Erythroblast (primary cell): ENCODE results near the gene TBC1D30.

ENCODE experiments used
- GATA1 ChIP-seq: IDR thresholded peaks from 2 replicates; pipeline ENCODE4 v1.6.1; 2011; ENCODE audit warnings: low read depth, mild to moderate bottlenecking, control low read depth, low read length, moderate library complexity
- POLR2A ChIP-seq: IDR thresholded peaks from 2 replicates; pipeline ENCODE4 v1.6.1; 2011; ENCODE audit warnings: mild to moderate bottlenecking, low read length

- TF ChIP-seq POLR2A: no peak
- no peak for TF ChIP-seq GATA1
These were observed 26.3 kb upstream of the TBC1D30 start for GRCh38 chr12:64798165-64798564.
